Measurements from ENCODE around the gene BCL2. TPM values are rescaled to one million over a fixed set of nuclear protein-coding genes. Genes with fewer than 3 reads are reported as not detected.
A peak's percentile ranks its signal among the peaks of the same experiment; 100 is the strongest.

BCL2 gene
- total RNA-seq, 4 donors from 2014 or later, result 16.2 to 54.5 (median 20.7) TPM

DNA sequence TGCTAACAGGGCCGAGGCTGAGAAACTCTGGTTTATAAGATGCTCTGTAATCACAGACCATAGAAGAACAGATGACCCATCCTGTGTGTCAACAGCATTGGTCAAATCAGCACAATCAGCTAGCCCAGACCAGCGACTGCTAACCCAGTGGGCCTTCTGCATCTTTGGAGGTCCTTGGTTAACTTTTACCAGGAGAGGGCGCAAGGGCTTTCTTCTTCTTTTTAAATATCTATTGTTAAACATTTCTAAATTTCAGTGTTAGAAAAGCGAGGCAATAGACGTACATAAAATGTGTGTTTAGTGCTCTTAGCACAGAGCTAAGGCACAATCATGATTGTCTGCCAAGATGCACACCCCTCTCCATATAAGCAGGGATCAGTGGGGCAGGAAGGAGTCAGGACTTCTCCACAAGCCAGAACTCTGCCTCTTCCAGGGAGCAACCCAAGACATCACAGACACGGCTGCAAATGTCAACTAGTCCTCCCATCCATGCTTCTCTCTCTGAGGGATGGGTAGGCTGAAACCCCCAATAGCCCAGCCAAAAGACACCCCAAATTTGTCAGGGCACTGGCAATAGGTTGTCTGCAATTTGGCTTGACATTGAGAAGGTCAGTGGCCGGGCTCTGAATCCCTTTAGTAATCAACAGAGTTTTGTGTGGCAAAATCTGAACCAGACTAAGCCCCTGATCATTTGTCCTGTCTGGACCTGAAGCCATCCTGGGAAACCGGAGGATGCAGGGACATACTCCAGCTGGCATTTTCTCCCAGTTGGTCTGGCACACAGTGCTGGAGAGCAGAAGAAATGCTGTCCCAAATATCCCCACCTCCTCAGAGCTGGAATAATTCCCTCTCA, 188.2 kb downstream of the BCL2 start:
- peak in 2 of 3 donors; percentile 68 to 87 for DNase-seq
- no peaks in the 10 kb centered on the region for H3K36me3 ChIP-seq
- peaks cover 0 to 9% (median 4%) of the 10 kb centered on the region in 4 donors for H3K4me1 ChIP-seq
- no peaks in the 10 kb centered on the region for H3K27me3 ChIP-seq
- TF ChIP-seq, protein P1, sequence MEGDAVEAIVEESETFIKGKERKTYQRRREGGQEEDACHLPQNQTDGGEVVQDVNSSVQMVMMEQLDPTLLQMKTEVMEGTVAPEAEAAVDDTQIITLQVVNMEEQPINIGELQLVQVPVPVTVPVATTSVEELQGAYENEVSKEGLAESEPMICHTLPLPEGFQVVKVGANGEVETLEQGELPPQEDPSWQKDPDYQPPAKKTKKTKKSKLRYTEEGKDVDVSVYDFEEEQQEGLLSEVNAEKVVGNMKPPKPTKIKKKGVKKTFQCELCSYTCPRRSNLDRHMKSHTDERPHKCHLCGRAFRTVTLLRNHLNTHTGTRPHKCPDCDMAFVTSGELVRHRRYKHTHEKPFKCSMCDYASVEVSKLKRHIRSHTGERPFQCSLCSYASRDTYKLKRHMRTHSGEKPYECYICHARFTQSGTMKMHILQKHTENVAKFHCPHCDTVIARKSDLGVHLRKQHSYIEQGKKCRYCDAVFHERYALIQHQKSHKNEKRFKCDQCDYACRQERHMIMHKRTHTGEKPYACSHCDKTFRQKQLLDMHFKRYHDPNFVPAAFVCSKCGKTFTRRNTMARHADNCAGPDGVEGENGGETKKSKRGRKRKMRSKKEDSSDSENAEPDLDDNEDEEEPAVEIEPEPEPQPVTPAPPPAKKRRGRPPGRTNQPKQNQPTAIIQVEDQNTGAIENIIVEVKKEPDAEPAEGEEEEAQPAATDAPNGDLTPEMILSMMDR (IDR thresholded peaks at IDR 0.05), result peak; percentile 11 to 71 (median 64)
- no peak for TF ChIP-seq POLR2A (IDR thresholded peaks at IDR 0.05)
- no peaks in the 10 kb centered on the region for H3K9me3 ChIP-seq
- peak overlapping the region in 3 of 4 donors; percentile 4 to 67 (median 59) for H3K27ac ChIP-seq
- H3K4me3 ChIP-seq, result no peak overlapping the region

DNA sequence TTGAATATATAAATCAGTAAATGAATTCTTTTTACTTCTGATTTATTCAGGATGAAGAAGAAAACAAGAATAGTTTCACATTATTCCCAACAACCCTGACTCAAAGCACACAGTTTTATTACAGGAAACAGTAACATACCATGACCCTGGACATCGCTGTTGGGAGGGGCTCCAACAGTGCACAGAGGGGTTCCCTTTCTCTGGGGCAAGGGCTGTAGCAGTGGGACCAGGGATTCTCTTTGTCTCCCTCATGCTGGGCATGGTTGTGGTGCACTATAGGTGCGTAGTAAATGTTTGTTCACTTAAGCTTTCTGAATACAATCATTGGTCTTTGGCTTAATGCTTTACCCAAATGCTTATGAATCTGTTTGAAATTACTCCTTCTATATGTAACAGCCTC, 189.4 kb downstream of the BCL2 start:
- DNase-seq, result no peak
- no peak overlapping the region for H3K27ac ChIP-seq
- H3K36me3 ChIP-seq, result no peaks in the 10 kb centered on the region

DNA sequence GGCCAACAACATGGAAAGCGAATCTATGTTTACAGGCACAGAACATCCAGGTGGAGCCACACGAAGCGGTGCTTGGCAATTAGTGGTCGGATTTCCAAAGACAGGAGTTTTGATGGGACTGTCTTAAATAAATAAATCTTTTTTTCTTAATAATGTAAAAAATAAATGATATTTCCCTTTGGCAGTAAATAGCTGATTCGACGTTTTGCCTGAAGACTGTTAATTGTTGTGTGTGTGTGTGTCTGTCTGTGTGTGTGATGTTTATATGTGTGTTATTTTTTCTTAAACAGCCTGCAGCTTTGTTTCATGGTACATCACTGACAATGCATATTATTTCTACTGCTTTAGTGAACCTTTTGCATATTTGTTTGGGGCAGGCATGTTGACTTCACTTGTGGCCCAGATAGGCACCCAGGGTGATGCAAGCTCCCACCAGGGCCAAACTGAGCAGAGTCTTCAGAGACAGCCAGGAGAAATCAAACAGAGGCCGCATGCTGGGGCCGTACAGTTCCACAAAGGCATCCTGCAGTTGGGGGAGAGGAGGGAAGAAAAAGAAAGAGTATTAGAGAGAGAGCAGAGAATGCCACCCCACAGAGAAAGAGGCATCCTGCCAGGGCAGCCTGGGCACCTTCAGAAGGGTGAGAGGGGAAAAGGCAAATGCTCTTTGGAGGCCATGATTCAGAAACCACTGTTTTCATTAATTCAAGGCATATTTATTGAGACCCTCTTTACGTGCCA, 191.2 kb downstream of the BCL2 start:
- H3K27me3 ChIP-seq, result no peaks in the 10 kb centered on the region
- no peak for DNase-seq
- H3K9me3 ChIP-seq, result no peaks in the 10 kb centered on the region
- H3K27ac ChIP-seq, result no peak overlapping the region
- TF ChIP-seq, protein P1 (IDR thresholded peaks at IDR 0.05), result no peak
- no peak for TF ChIP-seq POLR2A (IDR thresholded peaks at IDR 0.05)
- H3K4me1 ChIP-seq, result peaks cover 0 to 9% (median 4%) of the 10 kb centered on the region in 4 donors
- H3K4me3 ChIP-seq, result no peak overlapping the region
- H3K36me3 ChIP-seq, result no peaks in the 10 kb centered on the region

More for the DNA sequence above, 189.4 kb downstream of the BCL2 start:
- Histone ChIP-seq H3K9me3 (no peaks in the 10 kb centered on the region), H3K4me1 (peaks cover 0 to 9% (median 4%) of the 10 kb centered on the region in 4 donors), H3K27me3 (no peaks in the 10 kb centered on the region), H3K4me3 (no peak overlapping the region)
- no peak for TF ChIP-seq POLR2A (IDR thresholded peaks at IDR 0.05)
- TF ChIP-seq, protein P1 (IDR thresholded peaks at IDR 0.05), result no peak

DNA sequence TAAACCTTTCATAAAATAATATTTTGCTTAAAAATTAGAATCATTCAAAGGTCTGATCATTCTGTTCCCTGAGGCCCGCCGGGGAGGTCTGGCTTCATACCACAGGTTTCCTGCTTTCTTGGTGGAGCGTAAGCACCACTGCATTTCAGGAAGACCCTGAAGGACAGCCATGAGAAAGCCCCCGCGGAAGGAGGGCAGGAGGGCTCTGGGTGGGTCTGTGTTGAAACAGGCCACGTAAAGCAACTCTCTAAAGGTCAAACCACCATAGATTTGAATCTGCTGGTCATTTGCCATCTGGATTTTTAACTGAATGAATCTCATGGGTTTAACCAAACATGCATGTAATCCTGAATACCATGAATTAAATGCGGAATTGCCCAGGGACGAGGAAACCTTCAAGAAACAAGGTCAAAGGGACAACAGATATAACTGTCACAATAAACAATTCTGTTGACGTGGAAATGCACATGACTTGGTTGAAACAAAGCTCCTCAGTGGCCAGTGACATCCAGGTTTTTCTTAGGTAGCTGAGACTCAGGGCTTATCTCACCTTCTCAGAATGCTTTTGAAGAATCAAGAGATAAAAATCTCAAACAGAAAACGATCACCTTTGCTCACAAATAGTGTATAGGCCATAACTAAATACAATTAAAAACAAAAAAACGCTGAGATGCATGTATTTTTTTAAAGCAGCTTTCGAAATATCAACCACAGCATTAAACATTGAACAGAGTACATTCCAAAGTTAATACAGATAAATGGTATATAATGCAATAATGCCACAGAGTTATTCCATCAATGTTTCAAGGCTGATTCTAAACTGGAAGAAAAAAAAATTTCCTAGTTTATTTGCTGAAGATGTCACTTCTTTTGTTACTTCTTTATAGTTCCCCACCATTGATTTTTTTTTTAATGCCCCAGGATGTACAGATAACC, 193.2 kb downstream of the BCL2 start:
- Histone ChIP-seq H3K36me3 (no peaks in the 10 kb centered on the region), H3K27me3 (no peaks in the 10 kb centered on the region), H3K9me3 (no peaks in the 10 kb centered on the region), H3K27ac (no peak overlapping the region), H3K4me3 (no peak overlapping the region), H3K4me1 (peaks cover 0 to 3% (median 1%) of the 10 kb centered on the region in 4 donors)
- no peak for DNase-seq
- TF ChIP-seq, protein P1 (IDR thresholded peaks at IDR 0.05), result no peak
- TF ChIP-seq POLR2A (IDR thresholded peaks at IDR 0.05), result no peak

DNA sequence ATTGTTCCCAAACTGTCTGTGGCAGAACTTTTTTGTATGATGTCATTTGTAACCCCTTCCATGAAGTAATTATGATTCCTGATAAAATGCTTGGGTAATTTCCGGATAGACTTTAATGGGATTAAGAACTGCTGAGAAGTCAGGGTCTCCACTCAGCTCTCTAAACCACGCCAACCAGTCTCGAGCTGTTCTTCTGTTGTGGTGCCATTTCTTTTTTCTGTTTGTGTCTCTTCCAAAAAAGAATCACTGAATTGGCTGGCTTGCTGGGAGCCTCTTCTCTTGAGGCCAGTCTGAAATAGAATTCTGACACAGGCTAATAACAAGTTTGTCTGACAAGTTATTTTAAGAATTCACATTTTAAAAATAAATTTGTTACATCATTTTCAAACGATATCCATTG, 198.9 kb downstream of the BCL2 start:
- Histone ChIP-seq H3K27ac (no peak overlapping the region), H3K4me1 (no peaks in the 10 kb centered on the region), H3K9me3 (no peaks in the 10 kb centered on the region), H3K4me3 (no peak overlapping the region), H3K27me3 (no peaks in the 10 kb centered on the region), H3K36me3 (no peaks in the 10 kb centered on the region)
- no peak for TF ChIP-seq POLR2A (IDR thresholded peaks at IDR 0.05)
- TF ChIP-seq, protein P1 (IDR thresholded peaks at IDR 0.05), result no peak
- DNase-seq, result no peak

Measured in Peyer's patch (tissue), 4 donors.